K562 (cell line): ENCODE data around the gene SST. TPM values are rescaled to one million over a fixed set of nuclear protein-coding genes. Genes with fewer than 3 reads are reported as not detected.
A peak's percentile ranks its signal among the peaks of the same experiment; 100 is the strongest.

Source experiments
- ATAC-seq: fragments of 200-7000 bp; cut with Tn5 transposase; 3 replicates; pipeline ENCODE4 v1.9.1; 2020; ENCODE audit warnings: moderate library complexity
- BruUV-seq: library from RNA; stranded (reverse); fragments of 400-500 nt; replicated peaks from 2 replicates; lab custom pipeline; 2021; lab: Mats Ljungman, UMichigan
- CTCF ChIA-PET: fragments of 300-600 bp; formaldehyde crosslinking; extraction: SDS; loops from one replicate; lab custom pipeline; 2021; ENCODE audit warnings: low intra/inter-chr PET ratio; lab: Yijun Ruan, JAX
- POLR2A ChIA-PET: fragments of 300-600, 350-650 bp; sonication (Branson Sonifier 250); formaldehyde crosslinking; extraction: SDS; loops from one replicate; lab custom pipeline; 2021; ENCODE audit warnings: antibody characterized with exemption, inconsistent platforms; lab: Yijun Ruan, JAX
- DNase-seq, 4 experiments: peaks; one replicate each; pipeline versions ENCODE4 v3.0.0 to v3.0.0-alpha.2; 2011 to 2018; ENCODE audit warnings: low spot score in 3 of 4, mixed read lengths in 3 of 4; ENCODE audit errors: extremely low read depth in 1 of 4
- FAIRE-seq: peaks from 2 replicates; lab custom pipeline; 2011; peaks lifted over from hg19 to GRCh38; lab: Jason Lieb, UNC
- H2AFZ ChIP-seq: 2 replicates; pipeline ENCODE4 v1.6.0; 2011; ENCODE audit warnings: low read depth, low read length, control low read depth, inconsistent platforms
- H3K27ac ChIP-seq: fragments of 200-600 bp; 3 replicates; pipeline ENCODE4 v1.8.0; 2011; ENCODE audit warnings: low read depth, mild to moderate bottlenecking, control low read depth, inconsistent platforms, low read length, moderate library complexity, mixed read lengths; ENCODE audit errors: extremely low read depth
- H3K27me3 ChIP-seq, 2 experiments: fragments of 300-600 bp in 1 of 2; 2 replicates in 1 of 2; 3 replicates in 1 of 2; pipeline versions ENCODE4 v1.6.0 to v1.8.0; 2011; ENCODE audit warnings: inconsistent platforms in 2 of 2, low read length in 2 of 2, mild to moderate bottlenecking in 1 of 2, mixed read lengths in 1 of 2, moderate library complexity in 1 of 2; ENCODE audit not compliant: control insufficient read depth in 2 of 2, insufficient read depth in 2 of 2
- H3K36me3 ChIP-seq: fragments of 300-600 bp; 3 replicates; pipeline ENCODE4 v1.8.0; 2011; ENCODE audit warnings: mild to moderate bottlenecking, low read length, inconsistent platforms; ENCODE audit not compliant: control insufficient read depth, insufficient read depth
- H3K4me1 ChIP-seq, 2 experiments: fragments of 200-600 bp in 1 of 2; replicated peaks in 1 of 2; 2 replicates in 1 of 2; 3 replicates in 1 of 2; pipeline versions ENCODE4 v1.5.1 to v1.8.0; 2011; ENCODE audit warnings: inconsistent platforms in 2 of 2, low read length in 2 of 2, mild to moderate bottlenecking in 1 of 2, mixed read lengths in 1 of 2, moderate library complexity in 1 of 2; ENCODE audit not compliant: control insufficient read depth in 2 of 2, insufficient read depth in 2 of 2
- H3K4me2 ChIP-seq: 2 replicates; pipeline ENCODE4 v1.6.1; 2011; ENCODE audit warnings: low read length, control low read depth, inconsistent platforms, mixed read lengths; ENCODE audit not compliant: insufficient read depth
- H3K4me3 ChIP-seq: fragments of 200-600 bp; sonication (generic), shearing (Covaris generic); 2 replicates; pipeline ENCODE4 v1.5.1; 2016; ENCODE audit warnings: control low read depth, inconsistent platforms
- H3K79me2 ChIP-seq: fragments of 200-600 bp; 3 replicates; pipeline ENCODE4 v1.8.0; 2011; ENCODE audit warnings: low read length, inconsistent platforms; ENCODE audit not compliant: control insufficient read depth, insufficient read depth
- H3K9ac ChIP-seq, 2 experiments: 2 replicates each; pipeline versions ENCODE4 v1.6.0 to v1.6.1; 2011; ENCODE audit warnings: low read depth in 2 of 2, low read length in 2 of 2, control low read depth in 1 of 2, inconsistent platforms in 1 of 2, mild to moderate bottlenecking in 1 of 2, mixed read lengths in 1 of 2; ENCODE audit not compliant: insufficient read depth in 1 of 2
- H3K9me1 ChIP-seq: one replicate; pipeline ENCODE4 v1.6.0; 2011; ENCODE audit warnings: inconsistent platforms, mild to moderate bottlenecking, low read length, moderate library complexity; ENCODE audit not compliant: control insufficient read depth, insufficient read depth
- H3K9me3 ChIP-seq: replicated peaks from 2 replicates; pipeline ENCODE4 v1.5.1; 2011; ENCODE audit warnings: low read depth, low read length, inconsistent platforms; ENCODE audit not compliant: control insufficient read depth, insufficient read depth
- H4K20me1 ChIP-seq: replicated peaks from 2 replicates; pipeline ENCODE4 v1.6.1; 2011; ENCODE audit warnings: low read length, inconsistent platforms, mixed read lengths; ENCODE audit not compliant: control insufficient read depth, insufficient read depth
- BRF2 ChIP-seq: IDR thresholded peaks from 3 replicates; pipeline ENCODE4 v1.6.1; 2011; ENCODE audit warnings: borderline replicate concordance, mild to moderate bottlenecking; ENCODE audit not compliant: insufficient read length, insufficient read depth
- EGR1 ChIP-seq: fragments of 450-650 bp; conservative IDR thresholded peaks from 2 replicates; pipeline ENCODE4 v1.6.1; 2017; ENCODE audit warnings: mild to moderate bottlenecking
- EZH2 ChIP-seq: IDR thresholded peaks from 2 replicates; pipeline ENCODE4 v1.6.1; 2012; ENCODE audit warnings: low read depth, mild to moderate bottlenecking, inconsistent platforms, low read length, borderline replicate concordance
- HMGN3 ChIP-seq: IDR thresholded peaks from 2 replicates; pipeline ENCODE4 v1.6.1; 2011; ENCODE audit warnings: borderline replicate concordance, low read depth, mild to moderate bottlenecking, mixed read lengths, low read length; ENCODE audit not compliant: insufficient read length; ENCODE audit errors: extremely low read depth
- MEF2A ChIP-seq: IDR thresholded peaks from 2 replicates; pipeline ENCODE4 v1.6.1; 2011; ENCODE audit warnings: low read depth, mild to moderate bottlenecking, low read length, moderate library complexity; ENCODE audit not compliant: control insufficient read depth
- NFYB ChIP-seq: IDR thresholded peaks from 2 replicates; pipeline ENCODE4 v1.6.1; 2011; ENCODE audit warnings: mild to moderate bottlenecking, moderate library complexity; ENCODE audit not compliant: insufficient read length; ENCODE audit errors: extremely low read depth
- SAP30 ChIP-seq: fragments of 200-600 bp; sonication (generic); IDR thresholded peaks from 2 replicates; pipeline ENCODE4 v1.6.1; 2012; ENCODE audit warnings: borderline replicate concordance, low read depth, mild to moderate bottlenecking, moderate library complexity, low read length, control low read depth, inconsistent platforms; ENCODE audit not compliant: insufficient read depth, poor library complexity, severe bottlenecking
- SMC3 ChIP-seq: conservative IDR thresholded peaks from 2 replicates; pipeline ENCODE4 v1.6.1; 2011; ENCODE audit warnings: low read depth, low read length, improper control_type of control experiment; ENCODE audit not compliant: insufficient read depth
- TSC22D4 ChIP-seq: fragments of 450-650 bp; IDR thresholded peaks from 2 replicates; pipeline ENCODE4 v1.6.1; 2016; ENCODE audit warnings: missing genetic modification characterization, missing biosample characterization, control low read depth
- VEZF1 ChIP-seq: fragments of 200-800 bp; sonication (Bioruptor generic); IDR thresholded peaks from 2 replicates; pipeline ENCODE4 v1.6.1; 2017; ENCODE audit warnings: missing genetic modification characterization, missing compliant biosample characterization
- ZBTB5 ChIP-seq: fragments of 450-650 bp; IDR thresholded peaks from 2 replicates; pipeline ENCODE4 v1.6.1; 2017; ENCODE audit warnings: antibody characterized with exemption
- ZKSCAN3 ChIP-seq: fragments of 250-450 bp; sonication (Bioruptor Pico); IDR thresholded peaks from 2 replicates; pipeline ENCODE4 v1.4.0; 2020
- ZNF24 ChIP-seq: fragments of 450-650 bp; IDR thresholded peaks from 2 replicates; pipeline ENCODE4 v1.6.1; 2016
- WGBS: fragments of 100-300 bp; shearing (Covaris generic); methylation state at CpG from one replicate; pipeline ENCODE4 v1.1.6; 2016; ENCODE audit warnings: low coverage, mixed read lengths; ENCODE audit not compliant: insufficient coverage; ENCODE audit errors: missing lambda C conversion rate; 5-methylcytosine and 5-hydroxymethylcytosine counted together
- in situ Hi-C: fragments of 300-500 bp; cut with MboI; formaldehyde crosslinking; loops from 4 replicates; pipeline ENCODE4 v1.15.0; 2018; ENCODE audit warnings: inconsistent platforms, mixed read lengths
- intact Hi-C: fragments of 100-400 bp; cut with micrococcal nuclease; formaldehyde crosslinking; loops from 2 replicates; pipeline ENCODE4 v1.14.2; 2022
- polyA plus RNA-seq, 8 experiments: library from polyadenylated mRNA; depleted of rRNA in 4 of 8; stranded (reverse) in 5 of 8; unstranded in 3 of 8; fragments of >200 nt; fragmentation: Nextera tagmentation in 2 of 8; fragmentation: Illumina TruSeq in 1 of 8; extraction: Ambion mirVana in 2 of 8; extraction: Trizol in 1 of 8; gene quantifications; 2 replicates each; pipeline versions ENCODE4 v1.2.1 to v1.2.3, GENCODE V29; 2011 to 2014; ENCODE audit warnings: inconsistent platforms in 1 of 8, missing spikeins in 1 of 8
- total RNA-seq, 7 experiments: library from RNA; depleted of rRNA in 6 of 7; stranded (reverse); fragments of >200 nt in 6 of 7; fragmentation: Illumina TruSeq in 2 of 7; extraction: Trizol in 2 of 7; gene quantifications; 2 replicates each; pipeline versions ENCODE4 v1.2.1 to v1.2.3, GENCODE V29; 2011 to 2021; ENCODE audit warnings: low replicate concordance in 1 of 7

The SST gene
- total and polyA plus RNA-seq, 9 of the 15 experiments (the other 6 are each of a cell fraction or from before 2014, with no cell fraction given) = not detected

DNA sequence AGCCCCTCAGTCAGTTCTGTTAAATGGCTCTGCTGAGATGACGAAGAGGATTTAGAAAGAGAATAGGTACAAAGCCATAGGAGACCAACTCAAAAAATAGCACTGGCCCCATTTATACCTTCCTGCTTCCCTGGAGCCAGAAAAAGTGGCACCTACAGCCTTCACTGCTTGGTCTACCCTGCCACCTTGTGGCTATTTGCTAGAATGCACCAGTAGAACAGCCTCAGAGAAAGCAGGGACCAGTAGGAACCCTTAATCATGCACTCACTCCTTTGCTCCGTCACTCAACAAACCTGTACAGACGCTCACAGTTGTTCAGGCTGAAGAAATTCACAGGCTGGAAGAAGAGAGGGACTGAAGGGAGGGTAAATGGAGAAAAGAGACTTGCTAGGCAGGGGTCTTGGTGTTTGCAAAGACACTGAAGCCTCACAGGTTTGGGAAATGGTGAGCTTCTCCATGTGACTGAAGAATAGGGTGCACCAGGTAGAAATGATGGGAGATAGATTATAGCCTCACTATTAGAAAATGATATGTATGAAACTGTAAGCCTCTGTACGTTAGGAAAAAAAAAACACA, 44.3 kb upstream of the SST start (continued):
- no peak for TF ChIP-seq EZH2
- no peak for TF ChIP-seq ZNF24
- no peak for TF ChIP-seq HMGN3
- peak; percentile 76 for TF ChIP-seq SMC3
- no peak for TF ChIP-seq EGR1
- TF ChIP-seq SAP30 = no peak

GRCh38 chr3:187713504-187713903, 43.3 kb upstream of the SST start:
- peak overlapping the region; percentile 54; the same call in 1 of the 2 replicates for H3K4me2 ChIP-seq
- intact Hi-C loops = loop anchor here (10.0 kb wide), 1 partner anchor 599 kb away; no protein-coding TSS in a partner anchor
- no TSS peak for BruUV-seq
- no peaks in the 10 kb centered on the region for H3K27me3 ChIP-seq
- ChIA-PET CTCF (interaction anchor here (1.1 to 2.0 kb wide), 4 partner anchors 34 to 493 kb away, joined by 3 to 30 read pairs (median 6); no protein-coding TSS in a partner anchor), POLR2A (interaction anchor here (0.6 kb wide), 1 partner anchor 44 kb away, joined by 3 read pairs; no protein-coding TSS in a partner anchor)
- in situ Hi-C loops = no loop called here
- no peaks in the 10 kb centered on the region for H3K79me2 ChIP-seq
- H2AFZ ChIP-seq = peak overlapping the region; percentile 60; the same call in 1 of the 2 replicates
- no peak overlapping the region for H3K4me3 ChIP-seq
- WGBS = 4% methylated on average over 2 of the region's 2 CpGs
- no peaks in the 10 kb centered on the region for H3K9me1 ChIP-seq
- DNase-seq = peak; percentile 22 to 47 (median 23)
- ATAC-seq = peak; percentile 96
- H3K27ac ChIP-seq = no peak overlapping the region
- H4K20me1 ChIP-seq = no peaks in the 10 kb centered on the region
- no peaks in the 10 kb centered on the region for H3K9me3 ChIP-seq
- no peaks in the 10 kb centered on the region for H3K4me1 ChIP-seq
- FAIRE-seq = peak; percentile 54
- H3K36me3 ChIP-seq = no peaks in the 10 kb centered on the region
- H3K9ac ChIP-seq = no peak overlapping the region
- TF ChIP-seq BRF2 (no peak), MEF2A (no peak), ZKSCAN3 (CRISPR knock-in tag) (peak; percentile 56; the same call in 1 of the 2 replicates), NFYB (peak; percentile 22), TSC22D4 (tag) (no peak), ZBTB5 (peak; percentile 60; the same call in 1 of the 2 replicates), VEZF1 (CRISPR knock-in tag) (peak; percentile 37; the same call in 1 of the 2 replicates)
